Daoy (cell line): ENCODE measurements around the gene FAM98C. TPM values are rescaled to one million over a fixed set of nuclear protein-coding genes. Genes with fewer than 3 reads are reported as not detected.
"Not testable (repeated sequence)": the region's sequence is repeated elsewhere in the genome, so short reads cannot be mapped to it uniquely, and the experiment has no call there.

Experiments used
- DNase-seq: peaks from one replicate; pipeline ENCODE4 v3.0.0-alpha.2; 2015; ENCODE audit warnings: low read depth
- total RNA-seq: library from RNA; depleted of rRNA; stranded (reverse); fragments of >200 nt; shearing (Covaris generic); gene quantifications from 2 replicates; pipeline ENCODE4 v1.2.3, GENCODE V29; 2014

Gene FAM98C
- total RNA-seq, 1 experiment from 2014 or later: 21.9 TPM

GRCh38 chr19:38425810-38426466, 23.0 kb downstream of the FAM98C start, which contains the start of gene RASGRP4:
Gene RASGRP4, minus strand, starts transcription at chr19:38426219. Its CDS starts 128 bp downstream, at chr19:38426091.
- no peak for DNase-seq

- DNase-seq: not testable (repeated sequence)
Observed at GRCh38 chr19:38427035-38427677, 24.3 kb downstream of the FAM98C start.

DNA sequence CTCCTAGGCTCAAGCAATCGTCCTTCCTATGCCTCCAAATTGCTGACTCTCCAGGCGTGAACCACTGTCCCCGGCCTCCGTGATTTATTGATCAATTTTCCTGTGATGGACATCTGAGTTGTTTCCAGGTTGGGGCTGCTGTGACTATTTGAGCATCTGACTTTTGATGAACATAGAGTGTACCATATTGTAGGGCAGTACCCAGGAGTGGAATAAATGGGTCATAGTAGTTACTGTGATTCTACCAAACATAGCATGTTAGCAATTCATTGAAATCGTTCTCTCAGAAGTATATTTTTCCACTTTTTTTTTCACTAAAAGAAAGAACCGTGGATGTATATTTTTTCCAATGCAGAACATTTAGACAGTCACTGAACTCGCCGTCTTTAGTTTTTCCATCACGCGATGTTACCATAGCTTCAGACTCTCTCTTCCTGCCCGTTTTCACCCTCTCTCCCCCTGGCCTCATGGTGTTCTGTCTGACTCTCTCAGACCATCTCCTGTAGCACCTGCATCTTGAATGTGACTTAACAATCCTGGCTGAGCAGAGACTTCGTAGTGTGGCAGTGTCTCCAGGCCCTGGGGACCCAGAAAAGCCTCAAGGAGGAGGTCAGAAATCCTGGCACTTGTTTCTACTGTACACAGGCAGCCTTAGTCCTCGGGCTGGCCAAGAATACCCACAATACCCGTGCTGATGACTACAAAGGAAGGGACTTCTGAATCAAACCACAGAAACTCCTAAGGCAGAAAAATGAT, 26.3 kb downstream of the FAM98C start:
- DNase-seq: no peak

GRCh38 chr19:38429811-38430156, 26.9 kb downstream of the FAM98C start:
- DNase-seq: no peak

GRCh38 chr19:38430931-38431330, 28.0 kb downstream of the FAM98C start:
- no peak for DNase-seq

DNA sequence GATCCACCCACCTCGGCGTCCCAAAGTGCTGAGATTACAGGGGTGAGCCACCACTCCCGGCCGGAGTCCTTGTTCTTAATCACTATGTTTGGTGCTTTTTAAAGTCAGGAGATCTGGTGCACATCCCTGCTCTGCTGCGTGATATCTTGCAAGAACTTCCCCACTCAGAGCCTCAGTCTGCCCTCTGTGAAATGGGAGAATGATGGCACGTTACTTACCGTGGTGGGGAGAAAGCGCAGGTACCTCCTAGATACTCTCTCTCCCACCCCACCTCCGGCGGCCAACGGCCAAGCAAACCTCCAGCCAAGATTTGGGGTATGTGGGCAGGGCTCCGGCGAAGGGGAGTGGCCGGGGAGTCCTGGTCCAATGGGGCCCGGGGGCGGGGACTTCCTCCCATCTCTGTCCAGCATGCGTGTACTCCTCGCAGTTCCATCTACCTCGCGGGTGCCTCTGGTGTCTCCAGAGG, 30.4 kb downstream of the FAM98C start, which contains the start of gene RYR1:
Gene RYR1, plus strand, starts transcription at position 424 of the 466 bp plus-strand sequence. CDS start 139 bp downstream, outside the sequence.
- peak; percentile 77 for DNase-seq

DNA sequence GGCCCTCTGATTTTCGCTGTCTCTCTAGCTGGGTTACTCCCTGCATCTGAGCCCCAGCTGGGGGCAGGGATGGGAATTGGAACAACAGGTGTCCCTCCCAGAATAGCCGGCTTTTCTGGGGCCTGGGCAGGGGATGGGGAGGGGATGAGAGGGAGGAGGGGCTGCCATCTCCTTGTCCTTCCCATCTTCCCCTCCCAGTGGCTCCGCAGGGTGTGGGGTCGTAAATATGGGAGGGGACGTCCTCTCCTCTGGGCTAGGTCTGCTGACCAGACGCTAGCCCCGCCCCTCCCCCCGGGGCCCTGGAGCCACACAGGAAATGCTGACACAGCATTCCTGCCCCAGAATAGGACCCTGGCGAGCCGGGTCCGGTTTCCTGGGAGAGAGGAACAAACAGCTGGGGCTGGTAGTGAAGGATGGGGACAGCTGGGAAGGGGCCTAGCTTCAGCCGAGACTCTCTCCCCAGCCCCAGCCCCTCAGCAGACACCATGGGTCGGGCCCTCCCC, 31.7 kb downstream of the FAM98C start:
- DNase-seq: no peak

- no peak for DNase-seq
Observed at GRCh38 chr19:38437295-38437694, 34.4 kb downstream of the FAM98C start.

GRCh38 chr19:38437917-38438316, 35.0 kb downstream of the FAM98C start:
- DNase-seq: no peak

DNA sequence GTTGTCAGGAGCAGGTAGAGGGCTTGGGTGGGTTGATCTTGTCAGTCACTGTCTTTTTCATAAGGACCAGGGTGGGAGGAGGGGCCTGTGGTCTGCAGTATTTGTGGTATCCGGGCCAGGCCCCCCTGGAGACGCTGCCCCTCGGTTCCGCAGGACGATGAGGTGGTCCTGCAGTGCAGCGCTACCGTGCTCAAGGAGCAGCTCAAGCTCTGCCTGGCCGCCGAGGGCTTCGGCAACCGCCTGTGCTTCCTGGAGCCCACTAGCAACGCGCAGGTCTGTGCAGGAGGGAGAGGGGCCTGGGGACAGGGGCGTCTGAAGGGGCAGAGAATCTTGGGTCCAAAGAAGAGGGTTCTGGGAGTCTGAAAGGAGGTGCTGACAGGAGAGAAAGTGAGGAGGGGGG, 37.7 kb downstream of the FAM98C start:
- DNase-seq: no peak

GRCh38 chr19:38441657-38442348, 38.9 kb downstream of the FAM98C start:
- DNase-seq: no peak

DNA sequence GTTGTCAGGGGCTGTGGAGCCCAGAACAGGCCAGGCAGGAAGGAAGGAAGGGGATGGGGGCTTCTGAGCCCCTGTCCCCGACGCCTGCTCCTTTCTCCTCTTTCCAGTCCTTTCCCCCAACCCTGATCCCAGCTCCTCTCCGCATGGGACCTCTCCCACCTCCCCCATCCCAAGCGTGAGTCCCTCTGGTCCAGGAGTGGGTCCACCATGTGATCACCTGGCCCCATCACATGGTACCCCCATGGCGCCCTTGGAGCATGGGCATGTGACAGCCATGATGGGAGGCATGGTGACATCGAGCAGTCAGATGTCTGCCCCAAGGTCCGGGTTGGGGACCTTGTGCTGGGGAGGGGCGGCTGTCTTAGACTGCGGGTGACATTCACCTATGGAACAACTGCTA, 39.8 kb downstream of the FAM98C start:
- no peak for DNase-seq

- no peak for DNase-seq
Observed at GRCh38 chr19:38443458-38443999, 40.6 kb downstream of the FAM98C start.

DNA sequence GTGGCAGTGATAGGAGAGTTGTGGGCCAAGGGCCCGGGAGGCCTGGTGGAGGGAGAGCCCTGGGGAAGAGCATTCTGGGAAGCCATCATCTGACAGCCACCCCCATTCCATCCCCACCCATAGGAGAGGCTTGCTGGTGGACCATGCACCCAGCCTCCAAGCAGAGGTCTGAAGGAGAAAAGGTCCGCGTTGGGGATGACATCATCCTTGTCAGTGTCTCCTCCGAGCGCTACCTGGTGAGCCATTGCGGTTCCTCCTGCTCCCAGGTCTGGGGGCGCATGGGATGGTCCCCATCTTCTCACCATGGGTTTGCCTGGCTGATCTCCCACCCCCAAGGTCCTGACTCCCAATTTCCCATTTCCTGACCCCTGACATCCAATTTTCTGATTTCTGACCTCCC, 41.1 kb downstream of the FAM98C start:
- no peak for DNase-seq

GRCh38 chr19:38445362-38445761, 42.5 kb downstream of the FAM98C start:
- DNase-seq: no peak

DNA sequence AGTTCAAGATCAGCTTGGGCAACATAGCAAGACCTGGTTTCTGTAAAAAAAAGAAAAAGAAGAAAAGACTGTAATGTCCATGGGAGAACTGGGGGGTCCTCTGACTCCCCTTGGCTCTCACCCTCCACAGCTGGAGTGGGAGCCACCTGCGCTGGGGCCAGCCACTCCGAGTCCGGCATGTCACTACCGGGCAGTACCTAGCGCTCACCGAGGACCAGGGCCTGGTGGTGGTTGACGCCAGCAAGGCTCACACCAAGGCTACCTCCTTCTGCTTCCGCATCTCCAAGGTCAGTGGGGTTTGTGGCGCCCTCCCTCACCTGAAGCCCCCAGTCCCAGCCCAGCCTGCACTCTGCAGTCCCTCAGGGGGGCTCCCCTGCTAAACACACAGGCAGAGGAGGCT, 45.3 kb downstream of the FAM98C start:
- no peak for DNase-seq

GRCh38 chr19:38449518-38449917, 46.6 kb downstream of the FAM98C start:
- no peak for DNase-seq

- DNase-seq: no peak
Observed at GRCh38 chr19:38451036-38451435, 48.1 kb downstream of the FAM98C start.

- no peak for DNase-seq
Observed at GRCh38 chr19:38451629-38452028, 48.7 kb downstream of the FAM98C start.

DNA sequence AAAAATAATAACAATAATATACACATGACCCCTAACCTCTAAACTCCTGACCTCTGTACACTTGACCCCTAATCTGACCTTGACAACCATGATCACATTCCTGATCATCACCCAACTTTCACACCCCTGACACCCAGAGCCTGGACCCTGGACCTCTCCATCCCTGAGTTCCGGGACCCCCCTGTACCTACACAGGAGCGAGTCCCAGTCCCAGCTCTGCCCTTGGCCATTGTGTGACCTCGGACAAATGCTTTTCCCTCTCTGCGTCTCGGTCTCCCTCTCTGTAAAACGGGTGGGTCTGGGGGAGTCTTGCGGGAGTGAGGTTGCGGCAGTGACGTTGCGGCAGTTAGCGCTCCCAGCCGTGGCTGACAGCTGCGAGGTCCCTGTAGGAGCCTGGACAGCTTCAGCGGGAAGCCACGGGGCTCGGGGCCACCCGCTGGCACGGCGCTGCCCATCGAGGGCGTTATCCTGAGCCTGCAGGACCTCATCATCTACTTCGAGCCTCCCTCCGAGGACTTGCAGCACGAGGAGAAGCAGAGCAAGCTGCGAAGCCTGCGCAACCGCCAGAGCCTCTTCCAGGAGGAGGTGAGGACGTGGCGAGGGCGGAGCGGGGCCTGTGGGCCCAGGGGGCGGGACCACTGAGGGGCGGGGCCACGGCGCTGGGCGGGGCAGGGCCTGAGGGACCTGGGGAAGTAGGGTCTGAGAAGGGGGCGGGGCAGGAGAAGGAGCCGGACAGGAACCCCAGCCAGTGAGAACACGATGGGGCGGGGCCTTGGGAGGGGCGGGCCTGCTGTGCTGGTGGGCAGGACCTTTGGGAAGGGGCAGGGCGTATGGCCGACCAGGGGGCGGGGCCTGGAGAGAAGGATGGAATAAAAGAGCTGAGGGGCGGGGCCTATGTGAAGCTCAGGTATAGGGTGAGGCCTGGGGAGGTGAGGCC, 49.8 kb downstream of the FAM98C start:
- peak; percentile 61 for DNase-seq
